AG04449 (cell line): ENCODE results near the gene SPTB.
A peak's percentile ranks its signal among the peaks of the same experiment; 100 is the strongest.

Source experiments
- CTCF ChIA-PET: fragments of 350-600 bp; formaldehyde crosslinking; extraction: SDS; loops from one replicate; lab custom pipeline; 2021; ENCODE audit warnings: antibody characterized with exemption; lab: Yijun Ruan, JAX
- POLR2A ChIA-PET: fragments of 400-600, 350-600 bp; formaldehyde crosslinking; extraction: SDS; loops from one replicate; lab custom pipeline; 2020; ENCODE audit warnings: antibody characterized with exemption, inconsistent platforms; lab: Yijun Ruan, JAX
- DNase-seq: peaks from one replicate; pipeline ENCODE4 v3.0.0-alpha.2; 2010; ENCODE audit warnings: low read depth, low spot score
- H3K4me3 ChIP-seq: 2 replicates; pipeline ENCODE4 v1.5.1; 2011; ENCODE audit warnings: low read depth, mild to moderate bottlenecking, control low read depth, low read length
- CTCF ChIP-seq: IDR thresholded peaks from one replicate; pipeline ENCODE4 v1.5.1; 2011; ENCODE audit warnings: mild to moderate bottlenecking, moderate library complexity, low read length, control low read depth, inconsistent platforms; ENCODE audit not compliant: insufficient read depth; ENCODE audit errors: missing control alignments

SPTB gene

GRCh38 chr14:64844272-64844671 is 35.4 kb downstream of the SPTB start:
- TF ChIP-seq CTCF: no peak
- no peak for DNase-seq
- ChIA-PET POLR2A (no interaction called here), CTCF (interaction anchor here (0.7 to 15.1 kb wide), 3 partner anchors 18 to 49 kb away, joined by 3 to 219 read pairs (median 4); no protein-coding TSS in a partner anchor)
- H3K4me3 ChIP-seq: no peak overlapping the region

DNA sequence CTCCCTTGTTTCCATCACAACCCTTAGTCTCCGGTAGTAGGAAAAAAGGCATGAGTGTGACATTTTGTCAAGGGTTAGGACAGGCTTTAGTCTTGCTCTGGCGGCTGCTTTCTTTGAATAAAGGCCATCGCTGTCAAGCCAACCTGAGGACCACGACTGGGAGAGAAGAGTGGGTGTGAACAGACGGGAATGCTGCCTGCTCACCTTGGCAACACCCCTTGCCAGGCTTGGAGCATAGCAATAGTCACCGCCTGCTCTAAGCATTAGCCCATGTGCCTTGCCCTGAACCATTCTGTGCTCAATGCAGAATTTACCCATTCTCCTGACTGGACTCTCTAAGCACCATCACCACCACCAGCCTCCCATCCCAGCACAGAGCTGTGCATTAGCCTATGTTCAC is 36.2 kb downstream of the SPTB start:
- DNase-seq: no peak
- ChIA-PET CTCF (interaction anchor here (2.2 to 15.1 kb wide), 2 partner anchors 18 to 79 kb away, joined by 5 to 219 read pairs; no protein-coding TSS in a partner anchor), POLR2A (no interaction called here)
- no peak overlapping the region for H3K4me3 ChIP-seq
- TF ChIP-seq CTCF: no peak

GRCh38 chr14:64841772-64842750 is 37.6 kb downstream of the SPTB start:
- POLR2A ChIA-PET: no interaction called here
- DNase-seq: no peak
- TF ChIP-seq CTCF: no peak
- no peak overlapping the region for H3K4me3 ChIP-seq
- CTCF ChIA-PET: interaction anchor here (1.0 to 15.1 kb wide), 14 partner anchors 16 to 77 kb away, joined by 3 to 219 read pairs (median 5); no protein-coding TSS in a partner anchor

DNA sequence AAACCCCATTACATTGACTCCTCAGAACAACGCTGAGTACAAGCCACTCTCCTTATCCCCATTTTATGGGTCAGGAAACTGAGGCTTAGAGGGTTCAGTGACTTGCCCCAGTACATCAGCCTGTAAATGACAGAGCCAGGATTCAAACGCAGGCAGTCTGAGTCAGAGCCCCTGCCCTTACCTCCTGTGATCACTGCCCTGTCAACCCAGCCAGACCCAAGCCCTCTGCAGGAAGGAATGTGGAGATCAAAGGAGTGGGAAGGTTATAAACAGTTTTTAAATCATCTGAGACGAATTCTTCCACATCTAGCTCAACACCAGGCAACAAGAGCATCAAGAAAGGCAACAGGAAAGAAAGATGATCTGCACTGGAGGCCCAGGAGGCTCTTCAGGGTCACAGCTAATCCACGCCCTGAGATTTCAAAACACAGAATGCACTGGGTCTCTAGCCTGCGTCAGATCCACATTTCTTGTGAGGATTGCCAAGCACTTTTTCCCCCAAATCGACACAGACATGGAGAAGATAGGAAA is 38.5 kb downstream of the SPTB start:
- ChIA-PET POLR2A (no interaction called here), CTCF (interaction anchor here (0.9 to 15.1 kb wide), 14 partner anchors 15 to 169 kb away, joined by 3 to 219 read pairs (median 4); no protein-coding TSS in a partner anchor)
- H3K4me3 ChIP-seq: no peak overlapping the region
- DNase-seq: peak; percentile 34
- TF ChIP-seq CTCF: peak; percentile 51

- POLR2A ChIA-PET: no interaction called here
- H3K4me3 ChIP-seq: no peak overlapping the region
- no peak for TF ChIP-seq CTCF
- no peak for DNase-seq
- CTCF ChIA-PET: interaction anchor here (2.3 to 15.1 kb wide), 2 partner anchors 13 to 53 kb away, joined by 7 to 219 read pairs; no protein-coding TSS in a partner anchor
These were observed 41.1 kb downstream of the SPTB start for GRCh38 chr14:64838656-64839055.

- no peak overlapping the region for H3K4me3 ChIP-seq
- no peak for DNase-seq
- POLR2A ChIA-PET: no interaction called here
- CTCF ChIA-PET: interaction anchor here (0.6 to 15.1 kb wide), 5 partner anchors 10 to 56 kb away, joined by 3 to 219 read pairs (median 4); no protein-coding TSS in a partner anchor
- TF ChIP-seq CTCF: no peak
These were observed 44.3 kb downstream of the SPTB start for GRCh38 chr14:64835431-64835830.
